ENCODE results near the gene PDCD2L.

- TF ChIP-seq CTCF (IDR thresholded peaks at IDR 0.05): no peak
- TF ChIP-seq POLR2A (IDR thresholded peaks at IDR 0.05): no peak
Observed at GRCh38 chr19:34367624-34367957, 36.6 kb upstream of the PDCD2L start.
